Stimulated activated CD4-positive, alpha-beta T cell treated with anti-CD3 and anti-CD28 coated beads, Interleukin-15, amount 100 ng/mL, for 24 hours (primary cell): Measurements from ENCODE around the gene TM4SF1.

Experiments
- DNase-seq: peaks from one replicate; pipeline ENCODE4 v3.0.0-alpha.2; 2020

TM4SF1 gene

GRCh38 chr3:149377408-149378364 is at the start of gene TM4SF1:
Gene TM4SF1, minus strand, starts transcription at chr3:149377649. Its CDS starts 102 bp downstream, at chr3:149377547.
- DNase-seq, result no peak

GRCh38 chr3:149426325-149426724 is 48.9 kb upstream of the TM4SF1 start:
- no peak for DNase-seq

- DNase-seq, result no peak
Measured at GRCh38 chr3:149424918-149425317, 47.5 kb upstream of the TM4SF1 start.

- no peak for DNase-seq
Measured at GRCh38 chr3:149421764-149422163, 44.3 kb upstream of the TM4SF1 start.

- DNase-seq, result no peak
Measured at GRCh38 chr3:149419816-149420215, 42.4 kb upstream of the TM4SF1 start.

GRCh38 chr3:149417727-149418126 is 40.3 kb upstream of the TM4SF1 start:
- DNase-seq, result no peak

GRCh38 chr3:149417174-149417573 is 39.7 kb upstream of the TM4SF1 start:
- no peak for DNase-seq

GRCh38 chr3:149415484-149415883 is 38.0 kb upstream of the TM4SF1 start:
- DNase-seq, result no peak

GRCh38 chr3:149414557-149415231 is 37.2 kb upstream of the TM4SF1 start:
- DNase-seq, result no peak

GRCh38 chr3:149411583-149411982 is 34.1 kb upstream of the TM4SF1 start:
- DNase-seq, result no peak

- no peak for DNase-seq
Measured at GRCh38 chr3:149409351-149409750, 31.9 kb upstream of the TM4SF1 start.

- no peak for DNase-seq
Measured at GRCh38 chr3:149407898-149408297, 30.4 kb upstream of the TM4SF1 start.

- no peak for DNase-seq
Measured at GRCh38 chr3:149406244-149406752, 28.8 kb upstream of the TM4SF1 start.

- DNase-seq, result no peak
Measured at GRCh38 chr3:149403443-149403842, 26.0 kb upstream of the TM4SF1 start.

- DNase-seq, result no peak
Measured at GRCh38 chr3:149402481-149402880, 25.0 kb upstream of the TM4SF1 start.

- DNase-seq, result no peak
Measured at GRCh38 chr3:149401926-149402310, 24.5 kb upstream of the TM4SF1 start.

- DNase-seq, result no peak
Measured at GRCh38 chr3:149401212-149401925, 23.9 kb upstream of the TM4SF1 start.

- DNase-seq, result no peak
Measured at GRCh38 chr3:149400645-149401044, 23.2 kb upstream of the TM4SF1 start.

- DNase-seq, result no peak
Measured at GRCh38 chr3:149398296-149398695, 20.8 kb upstream of the TM4SF1 start.

GRCh38 chr3:149397528-149397927 is 20.1 kb upstream of the TM4SF1 start:
- DNase-seq, result no peak

- DNase-seq, result no peak
Measured at GRCh38 chr3:149396476-149396875, 19.0 kb upstream of the TM4SF1 start.

GRCh38 chr3:149395107-149396089 is 17.9 kb upstream of the TM4SF1 start:
- DNase-seq, result no peak
